Measurements from ENCODE around the gene SPEF1.

SPEF1 gene

DNA sequence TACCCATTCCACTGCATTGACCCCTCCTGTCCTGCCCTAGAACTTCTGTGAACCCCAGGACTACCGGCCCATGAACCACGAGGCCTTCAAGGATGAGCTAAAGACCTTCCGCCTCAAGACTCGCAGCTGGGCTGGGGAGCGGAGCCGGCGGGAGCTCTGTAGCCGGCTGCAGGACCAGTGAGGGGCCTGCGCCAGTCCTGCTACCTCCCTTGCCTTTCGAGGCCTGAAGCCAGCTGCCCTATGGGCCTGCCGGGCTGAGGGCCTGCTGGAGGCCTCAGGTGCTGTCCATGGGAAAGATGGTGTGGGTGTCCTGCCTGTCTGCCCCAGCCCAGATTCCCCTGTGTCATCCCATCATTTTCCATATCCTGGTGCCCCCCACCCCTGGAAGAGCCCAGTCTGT is 23.5 kb upstream of the SPEF1 start:
- no peak overlapping the region for H3K4me3 ChIP-seq (ENCODE audit: low read length)
- TF ChIP-seq, protein P1, sequence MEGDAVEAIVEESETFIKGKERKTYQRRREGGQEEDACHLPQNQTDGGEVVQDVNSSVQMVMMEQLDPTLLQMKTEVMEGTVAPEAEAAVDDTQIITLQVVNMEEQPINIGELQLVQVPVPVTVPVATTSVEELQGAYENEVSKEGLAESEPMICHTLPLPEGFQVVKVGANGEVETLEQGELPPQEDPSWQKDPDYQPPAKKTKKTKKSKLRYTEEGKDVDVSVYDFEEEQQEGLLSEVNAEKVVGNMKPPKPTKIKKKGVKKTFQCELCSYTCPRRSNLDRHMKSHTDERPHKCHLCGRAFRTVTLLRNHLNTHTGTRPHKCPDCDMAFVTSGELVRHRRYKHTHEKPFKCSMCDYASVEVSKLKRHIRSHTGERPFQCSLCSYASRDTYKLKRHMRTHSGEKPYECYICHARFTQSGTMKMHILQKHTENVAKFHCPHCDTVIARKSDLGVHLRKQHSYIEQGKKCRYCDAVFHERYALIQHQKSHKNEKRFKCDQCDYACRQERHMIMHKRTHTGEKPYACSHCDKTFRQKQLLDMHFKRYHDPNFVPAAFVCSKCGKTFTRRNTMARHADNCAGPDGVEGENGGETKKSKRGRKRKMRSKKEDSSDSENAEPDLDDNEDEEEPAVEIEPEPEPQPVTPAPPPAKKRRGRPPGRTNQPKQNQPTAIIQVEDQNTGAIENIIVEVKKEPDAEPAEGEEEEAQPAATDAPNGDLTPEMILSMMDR (conservative IDR thresholded peaks at IDR 0.05; ENCODE audit: low read length), result no peak
- DNase-seq (ENCODE audit: low read depth), result no peak

DNA sequence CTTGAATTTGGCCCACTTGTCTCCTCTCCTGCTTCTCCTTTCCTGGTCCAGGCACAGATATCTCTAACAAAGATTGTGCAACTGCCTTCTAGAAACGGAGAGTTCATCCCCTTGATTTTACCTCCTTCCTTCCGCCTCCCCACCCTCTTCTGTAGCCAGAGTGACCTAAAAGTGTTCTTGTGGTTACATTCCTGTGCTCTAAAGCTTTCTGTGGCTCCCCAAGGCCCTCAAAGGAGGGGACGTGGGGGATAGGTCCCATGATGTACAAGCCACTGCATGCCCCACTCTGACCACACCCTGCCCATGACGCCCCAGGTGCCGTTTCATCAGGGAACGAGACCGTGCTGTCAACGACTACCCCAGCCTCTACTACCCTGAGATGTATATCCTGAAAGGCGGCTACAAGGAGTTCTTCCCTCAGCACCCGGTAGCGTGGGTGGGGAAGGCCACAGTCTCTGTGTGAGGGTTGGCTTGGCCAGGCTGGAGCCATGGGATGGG is 23.1 kb upstream of the SPEF1 start:
- TF ChIP-seq, protein P1 (conservative IDR thresholded peaks at IDR 0.05; ENCODE audit: low read length), result no peak
- DNase-seq (ENCODE audit: low read depth), result no peak
- no peak overlapping the region for H3K4me3 ChIP-seq (ENCODE audit: low read length)

DNA sequence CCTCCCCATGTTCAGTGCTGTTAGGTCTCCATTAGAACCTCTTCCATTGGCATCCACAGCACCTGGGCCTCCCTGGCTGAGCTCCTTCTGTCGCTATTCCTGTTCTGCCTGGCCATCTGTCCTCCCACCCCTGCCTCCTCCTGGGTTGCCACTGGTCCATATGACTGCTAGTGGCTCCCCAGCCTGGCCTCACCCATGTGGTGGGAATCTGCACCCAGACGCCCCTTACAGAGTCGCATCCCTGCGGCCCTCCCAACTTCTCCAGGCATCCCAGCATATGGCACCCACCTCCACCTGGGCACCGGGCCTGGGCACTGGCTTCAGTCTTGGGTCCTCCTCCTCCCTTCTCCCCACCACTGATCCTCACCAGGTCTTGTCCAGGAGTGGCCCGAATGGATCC is 22.6 kb upstream of the SPEF1 start:
- TF ChIP-seq, protein P1 (conservative IDR thresholded peaks at IDR 0.05; ENCODE audit: low read length), result no peak
- no peak overlapping the region for H3K4me3 ChIP-seq (ENCODE audit: low read length)
- no peak for DNase-seq (ENCODE audit: low read depth)

DNA sequence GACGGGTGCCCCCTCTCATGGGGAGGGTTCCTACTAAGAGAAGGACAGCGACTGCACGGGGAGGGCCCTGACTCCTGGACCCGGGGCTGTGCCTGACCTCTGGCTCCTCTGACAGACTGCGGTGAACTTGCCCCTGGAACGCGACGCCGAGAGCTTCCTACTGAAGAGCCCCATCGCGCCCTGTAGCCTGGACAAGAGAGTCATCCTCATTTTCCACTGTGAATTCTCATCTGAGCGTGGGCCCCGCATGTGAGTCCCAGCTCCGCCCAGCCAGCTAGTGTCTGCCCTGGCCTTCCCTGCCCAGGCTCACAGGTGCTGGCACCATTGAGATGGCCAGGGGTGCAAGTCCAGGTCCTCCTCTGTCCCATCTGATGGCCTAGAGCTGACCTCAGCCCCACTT is 22.0 kb upstream of the SPEF1 start:
- DNase-seq (ENCODE audit: low read depth), result no peak
- TF ChIP-seq, protein P1 (conservative IDR thresholded peaks at IDR 0.05; ENCODE audit: low read length), result no peak
- no peak overlapping the region for H3K4me3 ChIP-seq (ENCODE audit: low read length)

DNA sequence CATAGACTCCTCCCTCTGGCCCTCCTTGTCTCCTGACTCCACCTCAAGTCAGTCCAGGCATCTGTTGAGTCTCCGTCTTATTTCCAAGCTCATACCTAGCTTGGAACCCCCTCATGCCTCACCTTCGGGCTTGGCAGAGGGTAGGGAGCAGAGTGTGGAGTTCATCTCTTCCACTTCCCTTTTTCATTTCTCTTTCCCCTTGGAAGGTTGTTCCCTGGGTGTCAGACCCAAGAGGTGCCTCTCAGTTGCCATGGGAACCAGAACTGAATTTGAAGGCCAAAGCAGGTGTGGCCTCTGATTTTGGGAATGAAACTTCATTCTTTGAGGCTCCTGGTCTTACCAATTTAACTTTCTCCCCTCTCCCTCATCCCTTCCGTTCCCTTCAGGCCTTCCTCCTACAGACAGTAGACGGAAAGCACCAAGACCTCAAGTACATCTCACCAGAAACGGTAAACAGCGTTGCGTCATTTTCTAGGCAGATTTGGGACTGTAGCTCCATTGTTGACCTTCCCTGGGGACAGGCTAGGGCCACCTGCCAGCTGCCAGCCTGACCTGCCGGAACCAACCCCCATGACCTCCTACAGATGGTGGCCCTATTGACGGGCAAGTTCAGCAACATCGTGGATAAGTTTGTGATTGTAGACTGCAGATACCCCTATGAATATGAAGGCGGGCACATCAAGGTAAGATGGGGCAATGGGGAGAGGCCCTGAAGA is 21.4 kb upstream of the SPEF1 start:
- TF ChIP-seq, protein P1 (conservative IDR thresholded peaks at IDR 0.05; ENCODE audit: low read length), result no peak
- H3K4me3 ChIP-seq (ENCODE audit: low read length), result no peak overlapping the region
- DNase-seq (ENCODE audit: low read depth), result no peak

DNA sequence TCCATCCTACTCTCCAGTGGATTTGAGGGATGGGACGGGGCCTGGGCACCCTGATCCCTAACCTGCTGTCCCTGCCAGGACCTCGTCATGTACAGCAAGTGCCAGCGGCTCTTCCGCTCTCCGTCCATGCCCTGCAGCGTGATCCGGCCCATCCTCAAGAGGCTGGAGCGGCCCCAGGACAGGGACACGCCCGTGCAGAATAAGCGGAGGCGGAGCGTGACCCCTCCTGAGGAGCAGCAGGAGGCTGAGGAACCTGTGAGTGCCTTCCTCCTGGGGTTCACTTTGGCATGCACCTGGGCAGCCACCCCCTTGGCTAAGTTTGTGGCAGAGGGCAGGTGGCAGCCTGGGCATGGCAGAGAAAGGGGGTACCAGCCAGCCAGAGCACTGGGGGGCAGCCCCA is 20.6 kb upstream of the SPEF1 start:
- no peak for DNase-seq (ENCODE audit: low read depth)
- no peak overlapping the region for H3K4me3 ChIP-seq (ENCODE audit: low read length)
- TF ChIP-seq, protein P1 (conservative IDR thresholded peaks at IDR 0.05; ENCODE audit: low read length), result no peak

DNA sequence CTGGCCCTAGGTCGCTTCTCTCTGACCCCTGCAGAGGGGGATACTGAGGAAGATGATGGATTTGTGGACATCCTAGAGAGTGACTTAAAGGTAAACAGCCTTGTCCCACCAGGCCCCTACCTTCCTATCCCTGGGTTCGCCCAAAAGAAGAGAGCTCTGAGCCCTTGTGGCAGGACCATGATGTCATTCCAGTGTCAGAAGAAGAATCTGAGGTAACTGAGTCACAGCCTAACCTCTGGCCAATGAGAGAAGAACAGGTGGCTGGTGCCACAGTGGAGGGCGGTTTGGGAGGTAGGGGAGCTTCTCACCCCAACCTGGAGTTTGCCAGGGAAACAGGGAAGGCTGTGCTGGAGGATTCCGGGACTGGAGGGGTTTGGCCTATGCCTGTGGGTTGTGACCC is 20.1 kb upstream of the SPEF1 start:
- H3K4me3 ChIP-seq (ENCODE audit: low read length), result no peak overlapping the region
- DNase-seq (ENCODE audit: low read depth), result no peak
- TF ChIP-seq, protein P1 (conservative IDR thresholded peaks at IDR 0.05; ENCODE audit: low read length), result no peak
